ENCODE measurements around the gene BMAL1. TPM values are rescaled to one million over a fixed set of nuclear protein-coding genes. Genes with fewer than 3 reads are reported as not detected.
"Not testable (repeated sequence)": the region's sequence is repeated elsewhere in the genome, so short reads cannot be mapped to it uniquely, and the experiment has no call there.

BMAL1 gene
- polyA plus RNA-seq, 1 donor (not counting 4 experiments of a cell fraction or from before 2014, with no cell fraction given): 27.5 TPM

- Histone ChIP-seq H3K4me2 (ENCODE audit: control insufficient read depth, extremely low read depth, insufficient read depth, low read depth, low read length) (no peak overlapping the region), H3K27ac (ENCODE audit: control insufficient read depth, insufficient read depth, low read length) (no peak overlapping the region), H3K9me3 (ENCODE audit: control insufficient read depth, low read depth, low read length) (no peaks in the 10 kb centered on the region), H3K9ac (ENCODE audit: control insufficient read depth, extremely low read depth, insufficient read depth, low read length) (no peak overlapping the region), H3K4me3 (ENCODE audit: control insufficient read depth in 2 of 3, extremely low read depth in 1 of 3, insufficient read depth in 2 of 3, low read depth in 1 of 3, low read length in 3 of 3) (no peak overlapping the region), H2AFZ (ENCODE audit: control insufficient read depth, low read length) (no peak overlapping the region), H3K9me1 (ENCODE audit: control insufficient read depth, extremely low read depth, insufficient read depth, low read length) (no peaks in the 10 kb centered on the region), H3K79me2 (ENCODE audit: control insufficient read depth, insufficient read depth, low read length) (no peaks in the 10 kb centered on the region), H3K27me3 (ENCODE audit: control insufficient read depth, extremely low read depth, insufficient read depth, low read length) (no peaks in the 10 kb centered on the region), H3K4me1 (ENCODE audit: control insufficient read depth, extremely low read depth, insufficient read depth, low read length) (peaks cover 31% of the 10 kb centered on the region), H4K20me1 (ENCODE audit: control insufficient read depth, extremely low read depth, insufficient read depth, low read length) (no peaks in the 10 kb centered on the region), H3K36me3 (ENCODE audit: control insufficient read depth in 2 of 2, extremely low read depth in 1 of 2, insufficient read depth in 2 of 2, low read length in 2 of 2) (no peaks in the 10 kb centered on the region)
- TF ChIP-seq CTCF (optimal IDR thresholded peaks at IDR 0.05 in 1 of 3, IDR thresholded peaks at IDR 0.05 in 1 of 3, conservative IDR thresholded peaks at IDR 0.05 in 1 of 3; ENCODE audit: extremely low read depth in 1 of 3, insufficient read depth in 2 of 3, low read length in 3 of 3) (no peak), EZH2 (IDR thresholded peaks at IDR 0.05; ENCODE audit: low read length) (no peak)
- no peak for FAIRE-seq
- dilution Hi-C loops (cut with MboI; ENCODE audit: extremely low pct_ligation_motif_present, low sequenced_read_pairs): no loop called here
- DNase-seq (ENCODE audit: low read depth, low spot score): no peak
These were observed 25.2 kb upstream of the BMAL1 start for GRCh38 chr11:13252438-13252837.

- no peak overlapping the region for H3K9ac ChIP-seq (ENCODE audit: control insufficient read depth, extremely low read depth, insufficient read depth, low read length)
- H3K36me3 ChIP-seq (ENCODE audit: control insufficient read depth in 2 of 2, extremely low read depth in 1 of 2, insufficient read depth in 2 of 2, low read length in 2 of 2): no peaks in the 10 kb centered on the region
- dilution Hi-C loops (cut with MboI; ENCODE audit: extremely low pct_ligation_motif_present, low sequenced_read_pairs): no loop called here
- H3K27ac ChIP-seq (ENCODE audit: control insufficient read depth, insufficient read depth, low read length): peak overlapping the region; percentile 65
- H3K4me1 ChIP-seq (ENCODE audit: control insufficient read depth, extremely low read depth, insufficient read depth, low read length): peaks cover 63% of the 10 kb centered on the region
- no peak for DNase-seq (ENCODE audit: low read depth, low spot score)
- H4K20me1 ChIP-seq (ENCODE audit: control insufficient read depth, extremely low read depth, insufficient read depth, low read length): no peaks in the 10 kb centered on the region
- H3K9me3 ChIP-seq (ENCODE audit: control insufficient read depth, low read depth, low read length): no peaks in the 10 kb centered on the region
- H3K27me3 ChIP-seq (ENCODE audit: control insufficient read depth, extremely low read depth, insufficient read depth, low read length): no peaks in the 10 kb centered on the region
- peak overlapping the region; percentile 34 for H3K4me2 ChIP-seq (ENCODE audit: control insufficient read depth, extremely low read depth, insufficient read depth, low read depth, low read length)
- TF ChIP-seq CTCF (optimal IDR thresholded peaks at IDR 0.05 in 1 of 3, IDR thresholded peaks at IDR 0.05 in 1 of 3, conservative IDR thresholded peaks at IDR 0.05 in 1 of 3; ENCODE audit: extremely low read depth in 1 of 3, insufficient read depth in 2 of 3, low read length in 3 of 3) (no peak), EZH2 (IDR thresholded peaks at IDR 0.05; ENCODE audit: low read length) (no peak)
- no peak overlapping the region for H3K4me3 ChIP-seq (ENCODE audit: control insufficient read depth in 2 of 3, extremely low read depth in 1 of 3, insufficient read depth in 2 of 3, low read depth in 1 of 3, low read length in 3 of 3)
- no peaks in the 10 kb centered on the region for H3K79me2 ChIP-seq (ENCODE audit: control insufficient read depth, insufficient read depth, low read length)
- H2AFZ ChIP-seq (ENCODE audit: control insufficient read depth, low read length): peak overlapping the region; percentile 2
- peak; percentile 57 for FAIRE-seq
- no peaks in the 10 kb centered on the region for H3K9me1 ChIP-seq (ENCODE audit: control insufficient read depth, extremely low read depth, insufficient read depth, low read length)
These were observed 21.4 kb upstream of the BMAL1 start for GRCh38 chr11:13256216-13256615.

GRCh38 chr11:13258061-13258460 is 19.5 kb upstream of the BMAL1 start:
- H3K27me3 ChIP-seq (ENCODE audit: control insufficient read depth, extremely low read depth, insufficient read depth, low read length); H4K20me1 ChIP-seq (ENCODE audit: control insufficient read depth, extremely low read depth, insufficient read depth, low read length); H3K9ac ChIP-seq (ENCODE audit: control insufficient read depth, extremely low read depth, insufficient read depth, low read length); H3K9me3 ChIP-seq (ENCODE audit: control insufficient read depth, low read depth, low read length); H3K79me2 ChIP-seq (ENCODE audit: control insufficient read depth, insufficient read depth, low read length); dilution Hi-C loops (cut with MboI; ENCODE audit: extremely low pct_ligation_motif_present, low sequenced_read_pairs); H3K4me3 ChIP-seq (ENCODE audit: control insufficient read depth in 2 of 3, extremely low read depth in 1 of 3, insufficient read depth in 2 of 3, low read depth in 1 of 3, low read length in 3 of 3); FAIRE-seq; H3K9me1 ChIP-seq (ENCODE audit: control insufficient read depth, extremely low read depth, insufficient read depth, low read length); DNase-seq (ENCODE audit: low read depth, low spot score); H3K36me3 ChIP-seq (ENCODE audit: control insufficient read depth in 2 of 2, extremely low read depth in 1 of 2, insufficient read depth in 2 of 2, low read length in 2 of 2): not testable (repeated sequence)
- Histone ChIP-seq H3K4me2 (ENCODE audit: control insufficient read depth, extremely low read depth, insufficient read depth, low read depth, low read length) (peak overlapping the region; percentile 1), H3K4me1 (ENCODE audit: control insufficient read depth, extremely low read depth, insufficient read depth, low read length) (peaks cover 82% of the 10 kb centered on the region), H3K27ac (ENCODE audit: control insufficient read depth, insufficient read depth, low read length) (peak overlapping the region; percentile 54), H2AFZ (ENCODE audit: control insufficient read depth, low read length) (peak overlapping the region; percentile 61)

All from keratinocyte (primary cell).